H9 (cell line): ENCODE measurements around the gene CFAP57. TPM values are rescaled to one million over a fixed set of nuclear protein-coding genes. Genes with fewer than 3 reads are reported as not detected.

Experiments used
- DNase-seq: peaks from one replicate; pipeline ENCODE4 v3.0.0-alpha.2; 2017
- H2AFZ ChIP-seq: one replicate; pipeline ENCODE4 v1.6.1; 2013; ENCODE audit warnings: mild to moderate bottlenecking, low read length, control low read depth, moderate library complexity
- H2AK5ac ChIP-seq: 2 replicates; pipeline ENCODE4 v1.6.1; 2013; ENCODE audit warnings: low read length, control low read depth, mixed read lengths; ENCODE audit not compliant: insufficient read length
- H2BK120ac ChIP-seq: one replicate; pipeline ENCODE4 v1.6.1; 2013; ENCODE audit warnings: low read depth, mild to moderate bottlenecking, low read length, control low read depth, inconsistent platforms; ENCODE audit not compliant: poor library complexity, severe bottlenecking
- H2BK12ac ChIP-seq: 2 replicates; pipeline ENCODE4 v1.6.1; 2013; ENCODE audit warnings: low read length, control low read depth, mixed read lengths, low read depth; ENCODE audit not compliant: insufficient read length
- H2BK15ac ChIP-seq: 2 replicates; pipeline ENCODE4 v1.6.1; 2013; ENCODE audit warnings: low read depth, low read length, control low read depth
- H2BK20ac ChIP-seq: one replicate; pipeline ENCODE4 v1.6.1; 2013; ENCODE audit warnings: low read depth, mild to moderate bottlenecking, low read length, control low read depth, inconsistent platforms; ENCODE audit not compliant: poor library complexity, severe bottlenecking
- H2BK5ac ChIP-seq: 2 replicates; pipeline ENCODE4 v1.6.1; 2013; ENCODE audit warnings: low read length, control low read depth, mixed read lengths; ENCODE audit not compliant: insufficient read length
- H3K14ac ChIP-seq: 2 replicates; pipeline ENCODE4 v1.6.1; 2013; ENCODE audit warnings: low read length, control low read depth; ENCODE audit not compliant: insufficient read depth
- H3K18ac ChIP-seq: 2 replicates; pipeline ENCODE4 v1.6.1; 2013; ENCODE audit warnings: low read depth, mild to moderate bottlenecking, mixed read lengths, low read length, control low read depth; ENCODE audit not compliant: insufficient read length
- H3K23ac ChIP-seq: 2 replicates; pipeline ENCODE4 v1.6.1; 2013; ENCODE audit warnings: low read length, control low read depth, mixed read lengths, low read depth; ENCODE audit not compliant: insufficient read length
- H3K23me2 ChIP-seq: 2 replicates; pipeline ENCODE4 v1.6.1; 2013; ENCODE audit warnings: low read depth, mild to moderate bottlenecking, mixed read lengths, low read length, control low read depth; ENCODE audit not compliant: insufficient read length, poor library complexity, severe bottlenecking
- H3K27ac ChIP-seq: 2 replicates; pipeline ENCODE4 v1.5.1; 2013; ENCODE audit warnings: low read length, control low read depth, mixed read lengths, low read depth; ENCODE audit not compliant: insufficient read length
- H3K27me3 ChIP-seq: 2 replicates; pipeline ENCODE4 v1.6.1; 2013; ENCODE audit warnings: low read length, control low read depth, inconsistent platforms; ENCODE audit not compliant: insufficient read depth
- H3K4ac ChIP-seq: 2 replicates; pipeline ENCODE4 v1.6.1; 2013; ENCODE audit warnings: low read depth, mild to moderate bottlenecking, control low read depth, inconsistent platforms, low read length, moderate library complexity
- H3K4me1 ChIP-seq: 2 replicates; pipeline ENCODE4 v1.6.1; 2013; ENCODE audit warnings: low read length, control low read depth, inconsistent platforms; ENCODE audit not compliant: insufficient read depth
- H3K4me2 ChIP-seq: 2 replicates; pipeline ENCODE4 v1.6.1; 2013; ENCODE audit warnings: low read length, control low read depth, mixed read lengths; ENCODE audit not compliant: insufficient read length, insufficient read depth
- H3K56ac ChIP-seq: 2 replicates; pipeline ENCODE4 v1.6.1; 2013; ENCODE audit warnings: low read depth, mild to moderate bottlenecking, mixed read lengths, low read length, control low read depth; ENCODE audit not compliant: insufficient read length
- H3K79me1 ChIP-seq: 2 replicates; pipeline ENCODE4 v1.6.1; 2013; ENCODE audit warnings: low read depth, mild to moderate bottlenecking, moderate library complexity, low read length, control low read depth, inconsistent platforms; ENCODE audit not compliant: insufficient read depth, poor library complexity, severe bottlenecking
- H3K79me2 ChIP-seq: 2 replicates; pipeline ENCODE4 v1.6.1; 2013; ENCODE audit warnings: low read length, control low read depth, inconsistent platforms; ENCODE audit not compliant: insufficient read depth
- H3K9ac ChIP-seq: 2 replicates; pipeline ENCODE4 v1.6.1; 2013; ENCODE audit warnings: low read length, control low read depth, mixed read lengths; ENCODE audit not compliant: insufficient read length; ENCODE audit errors: extremely low read depth
- H3K9me3 ChIP-seq: one replicate; pipeline ENCODE4 v1.6.1; 2013; ENCODE audit warnings: low read depth, low read length, inconsistent platforms; ENCODE audit not compliant: control insufficient read depth
- H3T11ph ChIP-seq: one replicate; pipeline ENCODE4 v1.6.1; 2013; ENCODE audit warnings: mild to moderate bottlenecking, low read length, control low read depth, inconsistent platforms
- H4K20me1 ChIP-seq: one replicate; pipeline ENCODE4 v1.6.1; 2013; ENCODE audit not compliant: control insufficient read depth, insufficient read length, insufficient read depth
- H4K5ac ChIP-seq: 2 replicates; pipeline ENCODE4 v1.6.1; 2013; ENCODE audit warnings: low read depth, mild to moderate bottlenecking, mixed read lengths, low read length, control low read depth; ENCODE audit not compliant: insufficient read length
- H4K8ac ChIP-seq: replicated peaks from 2 replicates; pipeline ENCODE4 v1.6.1; 2013; ENCODE audit warnings: low read length, control low read depth, mixed read lengths, low read depth; ENCODE audit not compliant: insufficient read length
- H4K91ac ChIP-seq: 2 replicates; pipeline ENCODE4 v1.6.1; 2013; ENCODE audit warnings: low read depth, mild to moderate bottlenecking, moderate library complexity, mixed read lengths, low read length, control low read depth; ENCODE audit not compliant: insufficient read length
- H3K27ac Mint-ChIP-seq, 3 experiments: 2 replicates in 2 of 3; 3 replicates in 1 of 3; pipeline ENCODE4 v1.8.0; 2020 to 2021; ENCODE audit warnings: mixed read lengths in 3 of 3, mild to moderate bottlenecking in 1 of 3, moderate library complexity in 1 of 3
- H3K27me3 Mint-ChIP-seq: 2 replicates; pipeline ENCODE4 v1.8.0; 2021; ENCODE audit warnings: low read depth, mild to moderate bottlenecking, moderate library complexity, mixed read lengths
- H3K36me3 Mint-ChIP-seq, 3 experiments: 2 replicates in 2 of 3; 3 replicates in 1 of 3; pipeline ENCODE4 v1.8.0; 2020 to 2021; ENCODE audit warnings: low read depth in 3 of 3, mixed read lengths in 3 of 3; ENCODE audit not compliant: insufficient read depth in 1 of 3
- H3K4me1 Mint-ChIP-seq, 2 experiments: 2 replicates each; pipeline ENCODE4 v1.8.0; 2020; ENCODE audit warnings: mixed read lengths in 2 of 2
- H3K4me3 Mint-ChIP-seq, 2 experiments: 2 replicates in 1 of 2; 3 replicates in 1 of 2; pipeline ENCODE4 v1.8.0; 2020 to 2021; ENCODE audit warnings: mild to moderate bottlenecking in 2 of 2, mixed read lengths in 2 of 2, moderate library complexity in 1 of 2
- H3K9me3 Mint-ChIP-seq, 2 experiments: 2 replicates in 1 of 2; 3 replicates in 1 of 2; pipeline ENCODE4 v1.8.0; 2020; ENCODE audit warnings: mild to moderate bottlenecking in 2 of 2, mixed read lengths in 2 of 2, moderate library complexity in 1 of 2
- WGBS: extraction: QIAGEN DNeasy Blood & Tissue Kit; methylation state at CpG from one replicate; pipeline ENCODE4 v1.1.7; 2013; ENCODE audit warnings: missing lambda C conversion rate, low lambda C conversion rate, mixed read lengths; ENCODE audit not compliant: insufficient read length; ENCODE audit errors: extremely low coverage; 5-methylcytosine and 5-hydroxymethylcytosine counted together
- total RNA-seq: library from RNA; stranded (reverse); gene quantifications from 2 replicates; pipeline ENCODE4 v1.2.1, GENCODE V29; 2021
- TF ChIP-seq, protein P1 (sequence below): fragments of 200-600 bp; sonication (generic); conservative IDR thresholded peaks from 3 replicates; pipeline ENCODE4 v1.8.0; 2021; ENCODE audit warnings: antibody characterized with exemption, mild to moderate bottlenecking

The CFAP57 gene
- total RNA-seq, 1 experiment from 2014 or later = 0.33 TPM

DNA sequence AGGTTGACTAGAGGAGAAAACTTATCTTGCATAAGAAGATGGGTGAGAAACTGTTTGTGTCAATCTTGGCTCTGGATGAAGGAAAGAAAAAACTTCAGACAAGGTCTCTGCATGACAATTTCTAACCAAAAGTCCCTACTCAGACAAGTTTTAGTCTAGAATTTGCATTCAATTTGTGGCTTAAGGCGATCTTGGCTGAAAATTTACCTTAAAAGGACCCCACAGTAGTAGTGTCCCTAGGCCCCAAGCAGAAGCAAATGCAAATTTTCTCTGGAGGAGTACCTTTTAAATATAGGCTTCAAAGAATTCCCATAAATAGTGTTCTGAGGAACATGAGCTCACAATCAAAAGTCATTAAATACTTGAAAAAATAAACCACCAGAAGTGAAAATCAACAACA is 80.1 kb downstream of the CFAP57 start:
- Mint-ChIP-seq H3K9me3 (peaks cover 44 to 47% of the 10 kb centered on the region in 2 experiments), H3K36me3 (peaks cover 6 to 9% (median 6%) of the 10 kb centered on the region in 3 experiments; a peak in 6 of 7 replicates), H3K4me1 (no peaks in the 10 kb centered on the region), H3K4me3 (no peak overlapping the region), H3K27ac (no peak overlapping the region), H3K27me3 (peaks cover 20% of the 10 kb centered on the region)
- Histone ChIP-seq H3K4me1 (no peaks in the 10 kb centered on the region), H2BK120ac (no peak overlapping the region), H4K5ac (no peak overlapping the region), H3K79me1 (no peaks in the 10 kb centered on the region), H2BK20ac (no peak overlapping the region), H4K20me1 (no peaks in the 10 kb centered on the region), H3K23me2 (no peaks in the 10 kb centered on the region), H3K23ac (no peak overlapping the region), H3K79me2 (no peaks in the 10 kb centered on the region; the same call in 1 of the 2 replicates), H3K14ac (no peak overlapping the region), H3K18ac (no peak overlapping the region), H3T11ph (no peak overlapping the region), H3K27ac (no peak overlapping the region), H3K27me3 (no peaks in the 10 kb centered on the region), H4K91ac (no peak overlapping the region), H4K8ac (no peak overlapping the region), H2BK5ac (no peak overlapping the region), H2BK12ac (no peak overlapping the region), H2BK15ac (no peak overlapping the region), H3K4ac (no peak overlapping the region), H3K9ac (no peak overlapping the region), H3K4me2 (no peak overlapping the region), H3K9me3 (peaks cover 28% of the 10 kb centered on the region), H3K56ac (no peak overlapping the region), H2AFZ (no peak overlapping the region), H2AK5ac (no peak overlapping the region)
- no peak for DNase-seq
- TF ChIP-seq, protein P1, sequence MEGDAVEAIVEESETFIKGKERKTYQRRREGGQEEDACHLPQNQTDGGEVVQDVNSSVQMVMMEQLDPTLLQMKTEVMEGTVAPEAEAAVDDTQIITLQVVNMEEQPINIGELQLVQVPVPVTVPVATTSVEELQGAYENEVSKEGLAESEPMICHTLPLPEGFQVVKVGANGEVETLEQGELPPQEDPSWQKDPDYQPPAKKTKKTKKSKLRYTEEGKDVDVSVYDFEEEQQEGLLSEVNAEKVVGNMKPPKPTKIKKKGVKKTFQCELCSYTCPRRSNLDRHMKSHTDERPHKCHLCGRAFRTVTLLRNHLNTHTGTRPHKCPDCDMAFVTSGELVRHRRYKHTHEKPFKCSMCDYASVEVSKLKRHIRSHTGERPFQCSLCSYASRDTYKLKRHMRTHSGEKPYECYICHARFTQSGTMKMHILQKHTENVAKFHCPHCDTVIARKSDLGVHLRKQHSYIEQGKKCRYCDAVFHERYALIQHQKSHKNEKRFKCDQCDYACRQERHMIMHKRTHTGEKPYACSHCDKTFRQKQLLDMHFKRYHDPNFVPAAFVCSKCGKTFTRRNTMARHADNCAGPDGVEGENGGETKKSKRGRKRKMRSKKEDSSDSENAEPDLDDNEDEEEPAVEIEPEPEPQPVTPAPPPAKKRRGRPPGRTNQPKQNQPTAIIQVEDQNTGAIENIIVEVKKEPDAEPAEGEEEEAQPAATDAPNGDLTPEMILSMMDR = no peak
- WGBS = no CpG with 5 or more reads among the region's 1 CpG
